ENCODE results near the gene PUSL1. TPM values are rescaled to one million over a fixed set of nuclear protein-coding genes. Genes with fewer than 3 reads are reported as not detected.

The PUSL1 gene
- total and polyA plus RNA-seq, 2 of the 13 experiments (the other 11 are each of a cell fraction or from before 2014, with no cell fraction given) = 8.3 to 22.2 TPM

DNA sequence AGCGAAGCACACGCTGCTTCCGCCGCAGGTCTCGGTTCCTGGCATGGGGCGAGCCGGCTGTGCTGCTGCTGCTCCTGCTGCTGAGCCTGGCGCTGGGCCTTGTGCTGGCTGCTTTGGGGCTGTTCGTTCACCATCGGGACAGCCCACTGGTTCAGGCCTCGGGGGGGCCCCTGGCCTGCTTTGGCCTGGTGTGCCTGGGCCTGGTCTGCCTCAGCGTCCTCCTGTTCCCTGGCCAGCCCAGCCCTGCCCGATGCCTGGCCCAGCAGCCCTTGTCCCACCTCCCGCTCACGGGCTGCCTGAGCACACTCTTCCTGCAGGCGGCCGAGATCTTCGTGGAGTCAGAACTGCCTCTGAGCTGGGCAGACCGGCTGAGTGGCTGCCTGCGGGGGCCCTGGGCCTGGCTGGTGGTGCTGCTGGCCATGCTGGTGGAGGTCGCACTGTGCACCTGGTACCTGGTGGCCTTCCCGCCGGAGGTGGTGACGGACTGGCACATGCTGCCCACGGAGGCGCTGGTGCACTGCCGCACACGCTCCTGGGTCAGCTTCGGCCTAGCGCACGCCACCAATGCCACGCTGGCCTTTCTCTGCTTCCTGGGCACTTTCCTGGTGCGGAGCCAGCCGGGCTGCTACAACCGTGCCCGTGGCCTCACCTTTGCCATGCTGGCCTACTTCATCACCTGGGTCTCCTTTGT is 25.3 kb downstream of the PUSL1 start (continued):
- TF ChIP-seq MTF1 (CRISPR knock-in tag; IDR thresholded peaks at IDR 0.05) = no peak
- 0 out of 2 replicates have a peak, but pooled peaks have one; percentile 39 for TF ChIP-seq HIC2 (CRISPR knock-in tag; IDR thresholded peaks at IDR 0.05; ENCODE audit: low read depth)
- no peak for TF ChIP-seq ZNF790 (CRISPR knock-in tag; IDR thresholded peaks at IDR 0.05; ENCODE audit: borderline replicate concordance)
- TF ChIP-seq RBAK (CRISPR knock-in tag; IDR thresholded peaks at IDR 0.05) = no peak
- TF ChIP-seq ZNF572 (CRISPR knock-in tag; IDR thresholded peaks at IDR 0.05) = no peak
- no peak for TF ChIP-seq MNT (IDR thresholded peaks at IDR 0.05)
- no peak for TF ChIP-seq SRSF4 (IDR thresholded peaks at IDR 0.05; ENCODE audit: low read depth, low read length, poor library complexity, severe bottlenecking)
- TF ChIP-seq GATAD1 (CRISPR knock-in tag; IDR thresholded peaks at IDR 0.05) = no peak
- no peak for TF ChIP-seq MAF1 (CRISPR knock-in tag; IDR thresholded peaks at IDR 0.05; ENCODE audit: borderline replicate concordance)
- no peak for TF ChIP-seq MED1 (CRISPR knock-in tag; IDR thresholded peaks at IDR 0.05)
- peak; percentile 65 for TF ChIP-seq RBM22 (optimal IDR thresholded peaks at IDR 0.05; ENCODE audit: low read length)
- TF ChIP-seq FOXK2 (IDR thresholded peaks at IDR 0.05) = no peak
- TF ChIP-seq, protein P1, sequence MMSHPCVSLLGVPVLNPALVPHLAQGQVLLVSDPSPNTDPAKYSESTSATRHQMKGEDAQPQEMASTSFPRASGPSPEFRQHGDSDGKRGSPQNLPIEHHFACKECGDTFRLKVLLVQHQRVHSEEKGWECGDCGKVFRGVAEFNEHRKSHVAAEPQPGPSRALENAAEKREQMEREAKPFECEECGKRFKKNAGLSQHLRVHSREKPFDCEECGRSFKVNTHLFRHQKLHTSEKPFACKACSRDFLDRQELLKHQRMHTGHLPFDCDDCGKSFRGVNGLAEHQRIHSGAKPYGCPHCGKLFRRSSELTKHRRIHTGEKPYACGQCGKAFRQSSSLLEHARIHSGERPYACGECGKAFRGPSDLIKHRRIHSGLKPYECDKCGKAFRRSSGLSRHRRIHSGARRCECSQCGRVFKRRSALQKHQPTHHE (CRISPR knock-in tag; IDR thresholded peaks at IDR 0.05; ENCODE audit: borderline replicate concordance) = no peak
- no peak for TF ChIP-seq ZNF512 (CRISPR knock-in tag; IDR thresholded peaks at IDR 0.05)
- no peak for TF ChIP-seq HBP1 (CRISPR knock-in tag; IDR thresholded peaks at IDR 0.05; ENCODE audit: low read depth)
- no peak for TF ChIP-seq MYC (CRISPR knock-in tag; IDR thresholded peaks at IDR 0.05; ENCODE audit: borderline replicate concordance)
- TF ChIP-seq MIER2 (CRISPR knock-in tag; IDR thresholded peaks at IDR 0.05) = no peak
- TF ChIP-seq, protein P2, sequence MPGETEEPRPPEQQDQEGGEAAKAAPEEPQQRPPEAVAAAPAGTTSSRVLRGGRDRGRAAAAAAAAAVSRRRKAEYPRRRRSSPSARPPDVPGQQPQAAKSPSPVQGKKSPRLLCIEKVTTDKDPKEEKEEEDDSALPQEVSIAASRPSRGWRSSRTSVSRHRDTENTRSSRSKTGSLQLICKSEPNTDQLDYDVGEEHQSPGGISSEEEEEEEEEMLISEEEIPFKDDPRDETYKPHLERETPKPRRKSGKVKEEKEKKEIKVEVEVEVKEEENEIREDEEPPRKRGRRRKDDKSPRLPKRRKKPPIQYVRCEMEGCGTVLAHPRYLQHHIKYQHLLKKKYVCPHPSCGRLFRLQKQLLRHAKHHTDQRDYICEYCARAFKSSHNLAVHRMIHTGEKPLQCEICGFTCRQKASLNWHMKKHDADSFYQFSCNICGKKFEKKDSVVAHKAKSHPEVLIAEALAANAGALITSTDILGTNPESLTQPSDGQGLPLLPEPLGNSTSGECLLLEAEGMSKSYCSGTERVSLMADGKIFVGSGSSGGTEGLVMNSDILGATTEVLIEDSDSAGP (CRISPR knock-in tag; IDR thresholded peaks at IDR 0.05; ENCODE audit: borderline replicate concordance) = peak; percentile 33; the same call in 1 of the 2 replicates
- no peak for TF ChIP-seq STAG1 (CRISPR knock-in tag; IDR thresholded peaks at IDR 0.05)
- TF ChIP-seq TBL1XR1 (IDR thresholded peaks at IDR 0.05; ENCODE audit: borderline replicate concordance, low read length, partially characterized antibody) = no peak

Data from HepG2 (cell line).